CD4-positive, alpha-beta T cell (primary cell): ENCODE results near the gene FAAP24. TPM values are rescaled to one million over a fixed set of nuclear protein-coding genes. Genes with fewer than 3 reads are reported as not detected.
"Not testable (repeated sequence)": the region's sequence is repeated elsewhere in the genome, so short reads cannot be mapped to it uniquely, and the experiment has no call there.

Experiments used
- ATAC-seq: fragments of 200-7000 bp; cut with Tn5 transposase; one replicate; pipeline ENCODE4 v1.10.0; 2022; ENCODE audit warnings: mild to moderate bottlenecking; ENCODE audit not compliant: poor library complexity
- CTCF ChIA-PET: fragments of 350-600 bp; sonication (Branson Sonifier 250); formaldehyde crosslinking; loops from one replicate; lab custom pipeline; 2021; ENCODE audit warnings: antibody characterized with exemption, inconsistent platforms; lab: Charles Lee
- POLR2A ChIA-PET: fragments of 350-600 bp; sonication (Branson Sonifier 250); formaldehyde crosslinking; loops from one replicate; lab custom pipeline; 2021; ENCODE audit warnings: antibody characterized with exemption, inconsistent platforms; lab: Charles Lee
- DNase-seq, 14 experiments: peaks; one replicate each; pipeline ENCODE4 v3.0.0-alpha.2; 2013 to 2020; ENCODE audit warnings: mixed read lengths in 2 of 14
- H3K27ac ChIP-seq, 2 donors: one replicate each; pipeline versions ENCODE4 v1.5.1 to v1.7.0; 2013; ENCODE audit warnings: low read length in 2 of 2, low read depth in 1 of 2, mild to moderate bottlenecking in 1 of 2
- H3K27me3 ChIP-seq, 2 experiments: 1 replicate in 1 of 2; 2 replicates in 1 of 2; pipeline versions ENCODE4 v1.6.1 to v1.7.0; 2013; ENCODE audit warnings: low read length in 2 of 2, control low read depth in 1 of 2, mild to moderate bottlenecking in 1 of 2, moderate library complexity in 1 of 2; ENCODE audit not compliant: insufficient read depth in 2 of 2, control insufficient read depth in 1 of 2
- H3K36me3 ChIP-seq: one replicate; pipeline ENCODE4 v1.6.1; 2013; ENCODE audit warnings: low read length, control low read depth; ENCODE audit not compliant: insufficient read depth
- H3K4me1 ChIP-seq: one replicate; pipeline ENCODE4 v1.6.1; 2013; ENCODE audit warnings: low read length, control low read depth; ENCODE audit not compliant: insufficient read depth
- H3K4me3 ChIP-seq: one replicate; pipeline ENCODE4 v1.5.1; 2013; ENCODE audit warnings: mild to moderate bottlenecking, low read length, moderate library complexity
- H3K9me3 ChIP-seq, 2 experiments: 1 replicate in 1 of 2; 2 replicates in 1 of 2; pipeline versions ENCODE4 v1.6.1 to v1.7.0; 2013; ENCODE audit warnings: low read length in 2 of 2, mild to moderate bottlenecking in 2 of 2, control low read depth in 1 of 2, moderate library complexity in 1 of 2; ENCODE audit not compliant: control insufficient read depth in 1 of 2, insufficient read depth in 1 of 2
- H3K27ac Mint-ChIP-seq: one replicate; pipeline ENCODE4 v1.8.0; 2020; ENCODE audit warnings: mixed read lengths
- H3K27me3 Mint-ChIP-seq: one replicate; pipeline ENCODE4 v1.8.0; 2021; ENCODE audit warnings: mixed read lengths
- H3K36me3 Mint-ChIP-seq: one replicate; pipeline ENCODE4 v1.8.0; 2021; ENCODE audit warnings: low read depth, mixed read lengths
- H3K4me1 Mint-ChIP-seq: one replicate; pipeline ENCODE4 v1.8.0; 2021; ENCODE audit warnings: low read depth, mixed read lengths
- H3K4me3 Mint-ChIP-seq: one replicate; pipeline ENCODE4 v1.8.0; 2020; ENCODE audit warnings: mild to moderate bottlenecking, mixed read lengths
- H3K9me3 Mint-ChIP-seq: one replicate; pipeline ENCODE4 v1.8.0; 2020; ENCODE audit warnings: mixed read lengths
- intact Hi-C, 2 experiments: fragments of 100-400 bp; cut with DNase I in 1 of 2; cut with micrococcal nuclease in 1 of 2; formaldehyde crosslinking; loops; one replicate each; pipeline versions ENCODE4 v1.15.1 to v1.9.0; 2023 to 2025; cut with DNase I, micrococcal nuclease
- total RNA-seq, 174 experiments: library from RNA in 2 of 174; stranded (reverse) in 2 of 174; gene quantifications; one replicate each; pipeline ENCODE4 v1.2.3 and lab custom pipeline; 2021 to 2026
- TF ChIP-seq, protein P1 (sequence below): fragments of 200-600 bp; IDR thresholded peaks from one replicate; pipeline ENCODE4 v1.8.0; 2022; ENCODE audit warnings: antibody characterized with exemption, mild to moderate bottlenecking

Gene FAAP24
- total RNA-seq, 2 experiments from 2014 or later = 0.91 to 1.4 TPM

DNA sequence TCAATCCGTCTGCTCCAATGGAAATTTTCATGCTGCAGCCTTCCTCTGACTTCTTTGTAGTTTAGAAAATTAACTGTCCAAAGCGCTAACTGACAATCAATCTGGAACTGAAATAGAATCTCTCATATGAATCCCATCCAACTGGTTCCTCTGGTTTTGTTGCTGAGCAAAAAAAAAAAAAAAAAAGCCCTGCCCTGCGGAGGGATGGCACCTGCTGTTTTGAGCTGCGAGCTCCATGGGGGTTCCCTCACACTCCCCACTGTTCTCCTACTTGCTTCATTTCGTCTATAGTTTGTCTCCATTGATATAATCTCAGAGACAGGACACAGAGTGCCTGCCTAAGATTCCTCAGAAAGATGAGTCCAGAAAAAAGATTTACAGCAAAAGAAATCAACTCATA, 33.4 kb downstream of the FAAP24 start:
- POLR2A ChIA-PET = no interaction called here
- TF ChIP-seq, protein P1, sequence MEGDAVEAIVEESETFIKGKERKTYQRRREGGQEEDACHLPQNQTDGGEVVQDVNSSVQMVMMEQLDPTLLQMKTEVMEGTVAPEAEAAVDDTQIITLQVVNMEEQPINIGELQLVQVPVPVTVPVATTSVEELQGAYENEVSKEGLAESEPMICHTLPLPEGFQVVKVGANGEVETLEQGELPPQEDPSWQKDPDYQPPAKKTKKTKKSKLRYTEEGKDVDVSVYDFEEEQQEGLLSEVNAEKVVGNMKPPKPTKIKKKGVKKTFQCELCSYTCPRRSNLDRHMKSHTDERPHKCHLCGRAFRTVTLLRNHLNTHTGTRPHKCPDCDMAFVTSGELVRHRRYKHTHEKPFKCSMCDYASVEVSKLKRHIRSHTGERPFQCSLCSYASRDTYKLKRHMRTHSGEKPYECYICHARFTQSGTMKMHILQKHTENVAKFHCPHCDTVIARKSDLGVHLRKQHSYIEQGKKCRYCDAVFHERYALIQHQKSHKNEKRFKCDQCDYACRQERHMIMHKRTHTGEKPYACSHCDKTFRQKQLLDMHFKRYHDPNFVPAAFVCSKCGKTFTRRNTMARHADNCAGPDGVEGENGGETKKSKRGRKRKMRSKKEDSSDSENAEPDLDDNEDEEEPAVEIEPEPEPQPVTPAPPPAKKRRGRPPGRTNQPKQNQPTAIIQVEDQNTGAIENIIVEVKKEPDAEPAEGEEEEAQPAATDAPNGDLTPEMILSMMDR = no peak
- H3K4me1 ChIP-seq = peaks cover 9% of the 10 kb centered on the region
- no peak for DNase-seq
- Mint-ChIP-seq H3K27ac (no peak overlapping the region), H3K9me3 (no peaks in the 10 kb centered on the region), H3K4me1 (peaks cover 6% of the 10 kb centered on the region), H3K4me3 (no peak overlapping the region), H3K27me3 (no peaks in the 10 kb centered on the region), H3K36me3 (no peaks in the 10 kb centered on the region)
- H3K36me3 ChIP-seq = no peaks in the 10 kb centered on the region
- H3K27ac ChIP-seq = no peak overlapping the region
- intact Hi-C loops = no loop called here
- no peak for ATAC-seq
- CTCF ChIA-PET = no interaction called here
- H3K9me3 ChIP-seq = no peaks in the 10 kb centered on the region
- H3K4me3 ChIP-seq = no peak overlapping the region
- H3K27me3 ChIP-seq = no peaks in the 10 kb centered on the region

- H3K27me3 ChIP-seq = no peaks in the 10 kb centered on the region
- no peak overlapping the region for H3K27ac ChIP-seq
- ChIA-PET CTCF (no interaction called here), POLR2A (no interaction called here)
- H3K9me3 ChIP-seq = no peaks in the 10 kb centered on the region
- Mint-ChIP-seq H3K36me3 (no peaks in the 10 kb centered on the region), H3K4me1 (no peaks in the 10 kb centered on the region), H3K9me3 (no peaks in the 10 kb centered on the region), H3K27ac (no peak overlapping the region), H3K27me3 (no peaks in the 10 kb centered on the region), H3K4me3 (no peak overlapping the region)
- H3K4me3 ChIP-seq = no peak overlapping the region
- DNase-seq (no peak), ATAC-seq (no peak)
- H3K36me3 ChIP-seq = no peaks in the 10 kb centered on the region
- TF ChIP-seq, protein P1 = no peak
- intact Hi-C loops = no loop called here
- H3K4me1 ChIP-seq = no peaks in the 10 kb centered on the region
Measured at GRCh38 chr19:33008738-33009137, 36.7 kb downstream of the FAAP24 start.

- H3K4me1 ChIP-seq, H3K4me3 Mint-ChIP-seq, H3K9me3 Mint-ChIP-seq, H3K9me3 ChIP-seq, H3K27ac ChIP-seq, H3K27me3 ChIP-seq, POLR2A ChIA-PET, CTCF ChIA-PET, H3K27ac Mint-ChIP-seq, intact Hi-C loops, H3K4me3 ChIP-seq, ATAC-seq, H3K4me1 Mint-ChIP-seq, H3K36me3 ChIP-seq, DNase-seq, H3K27me3 Mint-ChIP-seq, H3K36me3 Mint-ChIP-seq: not testable (repeated sequence)
Measured at GRCh38 chr19:33010891-33011290, 38.8 kb downstream of the FAAP24 start.

- Mint-ChIP-seq H3K4me1 (no peaks in the 10 kb centered on the region), H3K4me3 (no peak overlapping the region), H3K36me3 (no peaks in the 10 kb centered on the region), H3K9me3 (no peaks in the 10 kb centered on the region), H3K27ac (no peak overlapping the region), H3K27me3 (no peaks in the 10 kb centered on the region)
- ATAC-seq = no peak
- peaks cover 0 to 16% of the 10 kb centered on the region in 2 experiments for H3K9me3 ChIP-seq
- CTCF ChIA-PET = no interaction called here
- intact Hi-C loops = no loop called here
- H3K4me1 ChIP-seq = no peaks in the 10 kb centered on the region
- H3K27ac ChIP-seq = no peak overlapping the region
- POLR2A ChIA-PET = no interaction called here
- TF ChIP-seq, protein P1 = no peak
- H3K27me3 ChIP-seq = peaks cover 0 to 5% of the 10 kb centered on the region in 2 experiments
- DNase-seq = no peak
- no peaks in the 10 kb centered on the region for H3K36me3 ChIP-seq
- no peak overlapping the region for H3K4me3 ChIP-seq
Measured at GRCh38 chr19:33022472-33023116, 50.6 kb downstream of the FAAP24 start.
